Fibroblast of pulmonary artery (primary cell): Measurements from ENCODE around the gene HIPK2.
A peak's percentile ranks its signal among the peaks of the same experiment; 100 is the strongest.

Source experiments
- DNase-seq: peaks from one replicate; pipeline ENCODE4 v3.0.0-alpha.2; 2010; ENCODE audit warnings: low read depth
- H3K4me3 ChIP-seq: replicated peaks from 2 replicates; pipeline ENCODE4 v1.5.1; 2011; ENCODE audit warnings: low read depth, mild to moderate bottlenecking, control low read depth, low read length, moderate library complexity
- CTCF ChIP-seq: IDR thresholded peaks from 2 replicates; pipeline ENCODE4 v1.5.1; 2011; ENCODE audit warnings: mild to moderate bottlenecking, control low read depth, low read length, inconsistent platforms; ENCODE audit errors: missing control alignments

HIPK2 gene

GRCh38 chr7:139656387-139656786 lies 121.4 kb downstream of the HIPK2 start:
- peak; percentile 52 for DNase-seq
- TF ChIP-seq CTCF: no peak
- H3K4me3 ChIP-seq: no peak overlapping the region

GRCh38 chr7:139655305-139655704 lies 122.5 kb downstream of the HIPK2 start:
- no peak for TF ChIP-seq CTCF
- no peak for DNase-seq
- no peak overlapping the region for H3K4me3 ChIP-seq

- TF ChIP-seq CTCF: no peak
- no peak overlapping the region for H3K4me3 ChIP-seq
- no peak for DNase-seq
Observed at GRCh38 chr7:139654276-139655181, 123.3 kb downstream of the HIPK2 start.

GRCh38 chr7:139651914-139652313 lies 125.9 kb downstream of the HIPK2 start:
- DNase-seq: no peak
- H3K4me3 ChIP-seq: no peak overlapping the region
- no peak for TF ChIP-seq CTCF

- DNase-seq: no peak
- H3K4me3 ChIP-seq: no peak overlapping the region
- no peak for TF ChIP-seq CTCF
Observed at GRCh38 chr7:139651308-139651707, 126.5 kb downstream of the HIPK2 start.

- no peak overlapping the region for H3K4me3 ChIP-seq
- TF ChIP-seq CTCF: no peak
- DNase-seq: no peak
Observed at GRCh38 chr7:139650429-139651100, 127.2 kb downstream of the HIPK2 start.

GRCh38 chr7:139648941-139649425 lies 128.8 kb downstream of the HIPK2 start:
- DNase-seq: no peak
- no peak for TF ChIP-seq CTCF
- no peak overlapping the region for H3K4me3 ChIP-seq
